T-cell (primary cell): Measurements from ENCODE around the gene SLC25A13. TPM values are rescaled to one million over a fixed set of nuclear protein-coding genes. Genes with fewer than 3 reads are reported as not detected.
A peak's percentile ranks its signal among the peaks of the same experiment; 100 is the strongest.
"Not testable (repeated sequence)": the region's sequence is repeated elsewhere in the genome, so short reads cannot be mapped to it uniquely, and the experiment has no call there.

Source experiments
- ATAC-seq, 4 experiments: fragments of 200-7000 bp in 3 of 4; fragments of 150-1000 bp in 1 of 4; cut with Tn5 transposase; replicated peaks in 1 of 4; 1 replicate in 3 of 4; 2 replicates in 1 of 4; pipeline ENCODE4 v1.10.0; 2021; ENCODE audit warnings: moderate library complexity in 3 of 4, mild to moderate bottlenecking in 2 of 4, moderate number of reproducible peaks in 1 of 4
- CTCF ChIA-PET, 2 donors: fragments of 300-600 bp; sonication (Branson Sonifier 250); formaldehyde crosslinking; loops; one replicate each; lab custom pipeline; 2022; ENCODE audit warnings: antibody characterized with exemption in 2 of 2; lab: Charles Lee
- POLR2A ChIA-PET, 2 donors: fragments of 300-600 bp; sonication (Branson Sonifier 250); formaldehyde crosslinking; loops; one replicate each; lab custom pipeline; 2022; ENCODE audit warnings: antibody characterized with exemption in 2 of 2; lab: Charles Lee
- DNase-seq, 35 experiments: peaks; one replicate each; pipeline versions ENCODE4 v3.0.0 to v3.0.0-alpha.2; 2013 to 2023
- H3K27ac ChIP-seq: one replicate; pipeline ENCODE4 v1.5.1; 2013; ENCODE audit warnings: low read length
- H3K27me3 ChIP-seq, 2 experiments: replicated peaks in 1 of 2; 1 replicate in 1 of 2; 2 replicates in 1 of 2; pipeline versions ENCODE4 v1.6.1 to v1.7.0; 2013; ENCODE audit warnings: low read length in 1 of 2, mixed read lengths in 1 of 2; ENCODE audit not compliant: control insufficient read depth in 2 of 2, insufficient read depth in 2 of 2; ENCODE audit errors: extremely low read depth in 1 of 2
- H3K36me3 ChIP-seq, 2 donors: 1 replicate in 1 of 2; 2 replicates in 1 of 2; pipeline versions ENCODE4 v1.6.1 to v1.7.0; 2013; ENCODE audit warnings: low read length in 1 of 2; ENCODE audit not compliant: control insufficient read depth in 2 of 2, insufficient read depth in 1 of 2; ENCODE audit errors: extremely low read depth in 1 of 2
- H3K4me1 ChIP-seq, 2 experiments: 1 replicate in 1 of 2; 2 replicates in 1 of 2; pipeline versions ENCODE4 v1.6.1 to v1.7.0; 2013; ENCODE audit warnings: low read length in 2 of 2, mixed read lengths in 1 of 2; ENCODE audit not compliant: insufficient read depth in 2 of 2, control insufficient read depth in 1 of 2; ENCODE audit errors: extremely low read depth in 1 of 2
- H3K4me3 ChIP-seq, 2 donors: 1 replicate in 1 of 2; 2 replicates in 1 of 2; pipeline versions ENCODE4 v1.5.1 to v1.7.0; 2013; ENCODE audit warnings: mild to moderate bottlenecking in 2 of 2, low read length in 1 of 2, moderate library complexity in 1 of 2; ENCODE audit not compliant: control insufficient read depth in 1 of 2; ENCODE audit errors: extremely low read depth in 1 of 2
- H3K9me3 ChIP-seq: 2 replicates; pipeline ENCODE4 v1.7.0; 2013
- H3K27ac Mint-ChIP-seq, 2 donors: one replicate each; pipeline ENCODE4 v1.8.0; 2020 to 2021; ENCODE audit warnings: mild to moderate bottlenecking in 2 of 2, mixed read lengths in 2 of 2
- H3K27me3 Mint-ChIP-seq, 2 donors: one replicate each; pipeline ENCODE4 v1.8.0; 2021 to 2022; ENCODE audit warnings: mixed read lengths in 2 of 2
- H3K36me3 Mint-ChIP-seq: one replicate; pipeline ENCODE4 v1.8.0; 2021; ENCODE audit warnings: mixed read lengths
- H3K4me1 Mint-ChIP-seq, 3 donors: one replicate each; pipeline ENCODE4 v1.8.0; 2020 to 2022; ENCODE audit warnings: mixed read lengths in 3 of 3, mild to moderate bottlenecking in 1 of 3
- H3K4me3 Mint-ChIP-seq, 3 donors: one replicate each; pipeline ENCODE4 v1.8.0; 2020 to 2022; ENCODE audit warnings: mild to moderate bottlenecking in 3 of 3, mixed read lengths in 3 of 3, moderate library complexity in 3 of 3
- H3K9me3 Mint-ChIP-seq, 3 donors: one replicate each; pipeline ENCODE4 v1.8.0; 2020 to 2022; ENCODE audit warnings: mixed read lengths in 3 of 3
- WGBS: methylation state at CpG from one replicate; pipeline ENCODE4 v1.1.5; 2013; ENCODE audit warnings: missing lambda C conversion rate; ENCODE audit not compliant: insufficient coverage; 5-methylcytosine and 5-hydroxymethylcytosine counted together
- total RNA-seq, 35 experiments: library from RNA in 6 of 35; stranded (reverse) in 6 of 35; fragments of 120-200 nt in 1 of 35; gene quantifications; one replicate each; pipeline versions ENCODE4 v1.2.1 to v1.2.4 and lab custom pipeline; 2013 to 2026

Gene SLC25A13
- total RNA-seq (10 to 100 TPM in 3 of 5 donors, 1 to 10 TPM in 2; 8.1 to 19.1 (median 10.9) TPM), total RNA-seq (lab: John Stamatoyannopoulos, UW) (5.0 to 20.4 (median 9.9) reads per million in 29 experiments)
- total RNA-seq (2013), result 13.0 TPM

GRCh38 chr7:96321658-96322372 is at the start of gene SLC25A13:
Gene SLC25A13 (minus strand): TSS chr7:96322098. CDS start chr7:96321956, 142 bp downstream.
- Histone ChIP-seq H3K9me3 (no peaks in the 10 kb centered on the region), H3K27me3 (no peaks in the 10 kb centered on the region), H3K4me3 (peak within 1 kb of the TSS; percentile 86 to 88), H3K4me1 (peaks cover 9% of the 10 kb centered on the region in 2 experiments), H3K27ac (peak within 1 kb of the TSS; percentile 75), H3K36me3 (no peaks in the 10 kb centered on the region)
- no peaks in the 10 kb centered on the region for H3K27me3 Mint-ChIP-seq
- peak within 1 kb of the TSS; percentile 91 to 92 (median 92) for H3K4me3 Mint-ChIP-seq
- H3K4me1 Mint-ChIP-seq, result peaks cover 29 to 31% (median 30%) of the 10 kb centered on the region in 3 donors
- no peaks in the 10 kb centered on the region for H3K9me3 Mint-ChIP-seq
- POLR2A ChIA-PET, result no interaction called here
- CTCF ChIA-PET, result no interaction called here
- H3K36me3 Mint-ChIP-seq, result peaks cover 4% of the 10 kb centered on the region
- peak within 1 kb of the TSS; percentile 92 to 96 for H3K27ac Mint-ChIP-seq
- peak; percentile 19 to 67 (median 47) for DNase-seq
- WGBS, result under 1% methylated on average over 66 of the region's 66 CpGs
- ATAC-seq, result peak; percentile 74 to 82 (median 80)

GRCh38 chr7:96365916-96366315 is 44.0 kb upstream of the SLC25A13 start:
- WGBS, result no CpG with 5 or more reads among the region's 2 CpGs
- H3K4me3 Mint-ChIP-seq, H3K36me3 Mint-ChIP-seq, H3K4me1 Mint-ChIP-seq, H3K36me3 ChIP-seq, H3K9me3 ChIP-seq, CTCF ChIA-PET, H3K4me1 ChIP-seq, ATAC-seq, H3K27me3 ChIP-seq, H3K4me3 ChIP-seq, POLR2A ChIA-PET, DNase-seq, H3K27ac Mint-ChIP-seq, H3K27ac ChIP-seq, H3K9me3 Mint-ChIP-seq: not testable (repeated sequence)
- H3K27me3 Mint-ChIP-seq, result peaks cover 11 to 12% of the 10 kb centered on the region in 2 donors

- no peaks in the 10 kb centered on the region for H3K4me1 Mint-ChIP-seq
- no peak overlapping the region for H3K27ac Mint-ChIP-seq
- DNase-seq (no peak), ATAC-seq (no peak)
- Histone ChIP-seq H3K4me1 (no peaks in the 10 kb centered on the region), H3K4me3 (no peak overlapping the region), H3K9me3 (no peaks in the 10 kb centered on the region), H3K27ac (no peak overlapping the region), H3K27me3 (peaks cover 0 to 3% of the 10 kb centered on the region in 2 experiments), H3K36me3 (no peaks in the 10 kb centered on the region)
- CTCF ChIA-PET, result no interaction called here
- peaks cover 4 to 5% of the 10 kb centered on the region in 2 donors for H3K27me3 Mint-ChIP-seq
- H3K9me3 Mint-ChIP-seq, result peaks cover 0 to 5% (median 4%) of the 10 kb centered on the region in 3 donors
- no peaks in the 10 kb centered on the region for H3K36me3 Mint-ChIP-seq
- 61% methylated on average over 2 of the region's 7 CpGs for WGBS
- POLR2A ChIA-PET, result no interaction called here
- H3K4me3 Mint-ChIP-seq, result no peak overlapping the region
Measured at GRCh38 chr7:96361116-96361857, 39.4 kb upstream of the SLC25A13 start.

GRCh38 chr7:96359876-96360275 is 38.0 kb upstream of the SLC25A13 start:
- H3K9me3 Mint-ChIP-seq, result no peaks in the 10 kb centered on the region
- POLR2A ChIA-PET, result no interaction called here
- peaks cover 0 to 2% of the 10 kb centered on the region in 2 donors for H3K27me3 Mint-ChIP-seq
- no peak overlapping the region for H3K4me3 ChIP-seq
- no peak for DNase-seq
- H3K4me1 ChIP-seq, result no peaks in the 10 kb centered on the region
- H3K36me3 Mint-ChIP-seq, result no peaks in the 10 kb centered on the region
- H3K27ac ChIP-seq, result no peak overlapping the region
- H3K9me3 ChIP-seq, result no peaks in the 10 kb centered on the region
- H3K4me3 Mint-ChIP-seq, result no peak overlapping the region
- H3K27me3 ChIP-seq, result peaks cover 0 to 3% of the 10 kb centered on the region in 2 experiments
- ATAC-seq, result no peak
- no peaks in the 10 kb centered on the region for H3K36me3 ChIP-seq
- no peaks in the 10 kb centered on the region for H3K4me1 Mint-ChIP-seq
- CTCF ChIA-PET, result no interaction called here
- H3K27ac Mint-ChIP-seq, result no peak overlapping the region
- no CpG with 5 or more reads among the region's 2 CpGs for WGBS

GRCh38 chr7:96358236-96358971 is 36.5 kb upstream of the SLC25A13 start:
- WGBS, result 94% methylated on average over 17 of the region's 25 CpGs
- not testable (repeated sequence) for H3K4me3 Mint-ChIP-seq, H3K27ac ChIP-seq, H3K27me3 Mint-ChIP-seq, H3K27me3 ChIP-seq, ATAC-seq, H3K9me3 Mint-ChIP-seq, H3K27ac Mint-ChIP-seq, H3K4me1 Mint-ChIP-seq, H3K4me3 ChIP-seq, H3K9me3 ChIP-seq, DNase-seq, H3K4me1 ChIP-seq, H3K36me3 ChIP-seq, H3K36me3 Mint-ChIP-seq
- ChIA-PET POLR2A (interaction anchor here in 1 of 2 donors (0.5 kb wide), 1 partner anchor 779 kb away, joined by 8 read pairs; no protein-coding TSS in a partner anchor), CTCF (interaction anchor here in 1 of 2 donors (0.7 kb wide), 1 partner anchor 52 kb away, joined by 3 read pairs; no protein-coding TSS in a partner anchor)

- ChIA-PET CTCF (no interaction called here), POLR2A (no interaction called here)
- Mint-ChIP-seq H3K36me3 (no peaks in the 10 kb centered on the region), H3K9me3 (no peaks in the 10 kb centered on the region), H3K27me3 (peaks cover 0 to 2% of the 10 kb centered on the region in 2 donors), H3K27ac (no peak overlapping the region), H3K4me3 (no peak overlapping the region), H3K4me1 (no peaks in the 10 kb centered on the region)
- ATAC-seq, result no peak
- H3K4me1 ChIP-seq, result no peaks in the 10 kb centered on the region
- H3K27ac ChIP-seq, result no peak overlapping the region
- no peaks in the 10 kb centered on the region for H3K36me3 ChIP-seq
- H3K9me3 ChIP-seq, result no peaks in the 10 kb centered on the region
- DNase-seq, result no peak
- peaks cover 0 to 3% of the 10 kb centered on the region in 2 experiments for H3K27me3 ChIP-seq
- WGBS, result 60% methylated on average over 2 of the region's 2 CpGs
- no peak overlapping the region for H3K4me3 ChIP-seq
Measured at GRCh38 chr7:96355990-96356506, 34.1 kb upstream of the SLC25A13 start.
